Keratinocyte (primary cell): Measurements from ENCODE around the gene SNRPA1. TPM values are rescaled to one million over a fixed set of nuclear protein-coding genes. Genes with fewer than 3 reads are reported as not detected.
A peak's percentile ranks its signal among the peaks of the same experiment; 100 is the strongest.

ENCODE experiments used
- DNase-seq: peaks from one replicate; pipeline ENCODE4 v3.0.0-alpha.2; 2011; ENCODE audit warnings: low read depth, missing footprints, low spot score
- FAIRE-seq: peaks from 2 replicates; lab custom pipeline; 2011; peaks lifted over from hg19 to GRCh38; lab: Jason Lieb, UNC
- H2AFZ ChIP-seq: 2 replicates; pipeline ENCODE4 v1.6.0; 2012; ENCODE audit warnings: low read length, control low read depth, inconsistent platforms; ENCODE audit not compliant: control insufficient read depth
- H3K27ac ChIP-seq: 2 replicates; pipeline ENCODE4 v1.5.1; 2011; ENCODE audit warnings: low read length; ENCODE audit not compliant: control insufficient read depth, insufficient read depth
- H3K27me3 ChIP-seq: 3 replicates; pipeline ENCODE4 v1.6.0; 2011; ENCODE audit warnings: low read length; ENCODE audit not compliant: control insufficient read depth, insufficient read depth; ENCODE audit errors: extremely low read depth
- H3K36me3 ChIP-seq, 2 experiments: 2 replicates in 1 of 2; 3 replicates in 1 of 2; pipeline ENCODE4 v1.5.1; 2011; ENCODE audit warnings: low read length in 2 of 2, mild to moderate bottlenecking in 1 of 2; ENCODE audit not compliant: control insufficient read depth in 2 of 2, insufficient read depth in 2 of 2; ENCODE audit errors: extremely low read depth in 1 of 2
- H3K4me1 ChIP-seq: 3 replicates; pipeline ENCODE4 v1.5.1; 2011; ENCODE audit warnings: low read length; ENCODE audit not compliant: control insufficient read depth, insufficient read depth; ENCODE audit errors: extremely low read depth
- H3K4me2 ChIP-seq: 3 replicates; pipeline ENCODE4 v1.6.0; 2011; ENCODE audit warnings: low read depth, low read length; ENCODE audit not compliant: control insufficient read depth, insufficient read depth; ENCODE audit errors: extremely low read depth
- H3K4me3 ChIP-seq, 3 experiments: fragments of 200-600 bp in 1 of 3; sonication (generic) in 1 of 3; 2 replicates in 2 of 3; 3 replicates in 1 of 3; pipeline ENCODE4 v1.5.1; 2011 to 2016; ENCODE audit warnings: low read length in 3 of 3, mild to moderate bottlenecking in 3 of 3, control low read depth in 2 of 3, inconsistent platforms in 1 of 3, low read depth in 1 of 3, mixed read lengths in 1 of 3, mixed run types in 1 of 3, moderate library complexity in 1 of 3; ENCODE audit not compliant: control insufficient read depth in 2 of 3, insufficient read depth in 2 of 3; ENCODE audit errors: extremely low read depth in 1 of 3
- H3K79me2 ChIP-seq: 2 replicates; pipeline ENCODE4 v1.6.0; 2012; ENCODE audit warnings: low read length; ENCODE audit not compliant: control insufficient read depth, insufficient read depth
- H3K9ac ChIP-seq: 3 replicates; pipeline ENCODE4 v1.6.0; 2011; ENCODE audit warnings: low read length; ENCODE audit not compliant: control insufficient read depth, insufficient read depth; ENCODE audit errors: extremely low read depth
- H3K9me1 ChIP-seq: 3 replicates; pipeline ENCODE4 v1.6.0; 2011; ENCODE audit warnings: low read length; ENCODE audit not compliant: control insufficient read depth, insufficient read depth; ENCODE audit errors: extremely low read depth
- H3K9me3 ChIP-seq: 2 replicates; pipeline ENCODE4 v1.5.1; 2012; ENCODE audit warnings: low read depth, low read length; ENCODE audit not compliant: control insufficient read depth
- H4K20me1 ChIP-seq: 3 replicates; pipeline ENCODE4 v1.6.0; 2011; ENCODE audit warnings: low read length; ENCODE audit not compliant: control insufficient read depth, insufficient read depth; ENCODE audit errors: extremely low read depth
- EZH2 ChIP-seq: IDR thresholded peaks from one replicate; pipeline ENCODE4 v1.6.1; 2012; ENCODE audit warnings: inconsistent platforms, mild to moderate bottlenecking, low read length, moderate library complexity
- dilution Hi-C: fragments of 300-500 bp; cut with MboI; formaldehyde crosslinking; loops from one replicate; pipeline ENCODE4 v1.7.0; 2020; ENCODE audit warnings: low sequenced_read_pairs; ENCODE audit not compliant: extremely low pct_ligation_motif_present
- polyA plus RNA-seq, 5 experiments: library from polyadenylated mRNA; depleted of rRNA in 3 of 5; stranded (reverse) in 3 of 5; stranded (forward) in 1 of 5; unstranded in 1 of 5; fragments of >200 nt; gene quantifications; 1 replicate in 1 of 5; 2 replicates in 3 of 5; 3 replicates in 1 of 5; pipeline versions ENCODE4 v1.2.1 to v1.2.3, GENCODE V29; 2011 to 2012; ENCODE audit warnings: missing spikeins in 2 of 5, low read depth in 1 of 5, low replicate concordance in 1 of 5
- TF ChIP-seq, protein P1 (sequence below), 3 experiments: IDR thresholded peaks in 1 of 3; conservative IDR thresholded peaks in 1 of 3; optimal IDR thresholded peaks in 1 of 3; 2 replicates in 2 of 3; 3 replicates in 1 of 3; pipeline versions ENCODE3 to v1.5.1; 2011; ENCODE audit warnings: low read length in 3 of 3, mild to moderate bottlenecking in 3 of 3, moderate library complexity in 2 of 3, control low read depth in 1 of 3, inconsistent platforms in 1 of 3; ENCODE audit not compliant: insufficient read depth in 2 of 3; ENCODE audit errors: extremely low read depth in 1 of 3

SNRPA1 gene
- polyA plus RNA-seq, 1 donor (not counting 4 experiments of a cell fraction or from before 2014, with no cell fraction given): 106 TPM

DNA sequence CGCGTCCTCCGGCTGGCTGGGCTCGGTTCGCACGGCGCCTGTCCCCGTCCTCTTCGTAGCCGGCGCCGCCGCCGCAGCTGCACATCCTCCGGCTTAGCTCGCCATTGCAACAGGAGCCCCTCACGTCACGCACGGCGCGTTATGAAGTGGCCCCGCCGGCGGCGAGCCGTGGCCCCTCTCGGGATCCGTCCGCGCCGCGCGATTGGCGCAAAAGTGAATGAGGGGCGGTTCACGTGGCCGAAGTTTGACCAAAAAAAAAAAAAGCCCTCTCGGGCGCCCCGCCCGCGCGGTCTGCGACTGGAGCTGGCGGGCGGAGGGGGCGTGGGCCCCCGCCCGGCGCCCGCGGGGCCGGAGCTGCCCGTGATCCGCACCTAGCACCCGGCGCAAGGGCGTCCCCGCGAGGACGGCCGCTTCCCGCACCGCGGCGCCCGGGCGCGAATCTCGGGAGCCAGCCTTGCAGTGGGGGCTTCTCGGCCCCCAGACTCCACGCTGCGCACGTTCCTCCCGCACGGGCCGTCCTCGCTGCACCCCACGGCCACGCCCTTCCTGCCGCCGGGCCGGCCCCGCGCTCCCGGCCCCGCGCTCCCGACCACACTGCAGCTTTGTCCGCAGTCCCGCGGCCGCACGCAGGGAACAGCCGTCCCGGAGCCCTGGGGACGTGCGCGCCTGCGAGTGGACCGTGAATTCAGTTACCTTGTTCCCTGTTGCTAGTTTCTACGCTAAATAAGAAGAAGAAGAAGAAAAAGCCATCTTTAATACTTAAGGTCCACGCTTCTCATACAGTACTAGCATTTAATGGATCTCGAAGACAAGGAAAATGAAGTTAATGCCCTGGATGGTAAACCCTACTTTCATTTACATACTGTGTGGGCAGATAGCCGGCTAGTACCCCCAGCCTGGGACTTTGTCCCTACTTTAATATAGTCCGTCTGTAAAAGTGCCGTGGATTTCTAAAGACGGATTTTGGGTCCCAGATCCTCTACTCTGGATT, 42.9 kb downstream of the SNRPA1 start, which contains the start of gene CHSY1:
Gene CHSY1 (minus strand): TSS at position 219 of the 991 bp plus-strand sequence. CDS start 592 bp downstream, outside the sequence.
- no peaks in the 10 kb centered on the region for H3K9me3 ChIP-seq
- no peaks in the 10 kb centered on the region for H3K9me1 ChIP-seq
- H3K4me3 ChIP-seq: peak within 1 kb of the TSS; percentile 75 to 87 (median 79)
- H3K9ac ChIP-seq: peak within 1 kb of the TSS; percentile 82
- dilution Hi-C loops: no loop called here
- peaks cover 42% of the 10 kb centered on the region for H3K79me2 ChIP-seq
- peak within 1 kb of the TSS; percentile 53 for H2AFZ ChIP-seq
- peak within 1 kb of the TSS; percentile 67 for H3K27ac ChIP-seq
- no peaks in the 10 kb centered on the region for H3K27me3 ChIP-seq
- no peak for DNase-seq
- H3K4me1 ChIP-seq: peaks cover 19% of the 10 kb centered on the region
- peaks cover 6% of the 10 kb centered on the region for H4K20me1 ChIP-seq
- H3K4me2 ChIP-seq: peak within 1 kb of the TSS; percentile 98
- no peak for TF ChIP-seq EZH2
- TF ChIP-seq, protein P1, sequence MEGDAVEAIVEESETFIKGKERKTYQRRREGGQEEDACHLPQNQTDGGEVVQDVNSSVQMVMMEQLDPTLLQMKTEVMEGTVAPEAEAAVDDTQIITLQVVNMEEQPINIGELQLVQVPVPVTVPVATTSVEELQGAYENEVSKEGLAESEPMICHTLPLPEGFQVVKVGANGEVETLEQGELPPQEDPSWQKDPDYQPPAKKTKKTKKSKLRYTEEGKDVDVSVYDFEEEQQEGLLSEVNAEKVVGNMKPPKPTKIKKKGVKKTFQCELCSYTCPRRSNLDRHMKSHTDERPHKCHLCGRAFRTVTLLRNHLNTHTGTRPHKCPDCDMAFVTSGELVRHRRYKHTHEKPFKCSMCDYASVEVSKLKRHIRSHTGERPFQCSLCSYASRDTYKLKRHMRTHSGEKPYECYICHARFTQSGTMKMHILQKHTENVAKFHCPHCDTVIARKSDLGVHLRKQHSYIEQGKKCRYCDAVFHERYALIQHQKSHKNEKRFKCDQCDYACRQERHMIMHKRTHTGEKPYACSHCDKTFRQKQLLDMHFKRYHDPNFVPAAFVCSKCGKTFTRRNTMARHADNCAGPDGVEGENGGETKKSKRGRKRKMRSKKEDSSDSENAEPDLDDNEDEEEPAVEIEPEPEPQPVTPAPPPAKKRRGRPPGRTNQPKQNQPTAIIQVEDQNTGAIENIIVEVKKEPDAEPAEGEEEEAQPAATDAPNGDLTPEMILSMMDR (optimal IDR thresholded peaks at IDR 0.05 in 1 of 3, IDR thresholded peaks at IDR 0.05 in 1 of 3, conservative IDR thresholded peaks at IDR 0.05 in 1 of 3; ENCODE audit: extremely low read depth in 1 of 3, insufficient read depth in 2 of 3, low read length in 3 of 3): peak in 1 of 3 experiments; percentile 58
- H3K36me3 ChIP-seq: peaks cover 0 to 5% of the 10 kb centered on the region in 2 experiments
- no peak for FAIRE-seq

DNA sequence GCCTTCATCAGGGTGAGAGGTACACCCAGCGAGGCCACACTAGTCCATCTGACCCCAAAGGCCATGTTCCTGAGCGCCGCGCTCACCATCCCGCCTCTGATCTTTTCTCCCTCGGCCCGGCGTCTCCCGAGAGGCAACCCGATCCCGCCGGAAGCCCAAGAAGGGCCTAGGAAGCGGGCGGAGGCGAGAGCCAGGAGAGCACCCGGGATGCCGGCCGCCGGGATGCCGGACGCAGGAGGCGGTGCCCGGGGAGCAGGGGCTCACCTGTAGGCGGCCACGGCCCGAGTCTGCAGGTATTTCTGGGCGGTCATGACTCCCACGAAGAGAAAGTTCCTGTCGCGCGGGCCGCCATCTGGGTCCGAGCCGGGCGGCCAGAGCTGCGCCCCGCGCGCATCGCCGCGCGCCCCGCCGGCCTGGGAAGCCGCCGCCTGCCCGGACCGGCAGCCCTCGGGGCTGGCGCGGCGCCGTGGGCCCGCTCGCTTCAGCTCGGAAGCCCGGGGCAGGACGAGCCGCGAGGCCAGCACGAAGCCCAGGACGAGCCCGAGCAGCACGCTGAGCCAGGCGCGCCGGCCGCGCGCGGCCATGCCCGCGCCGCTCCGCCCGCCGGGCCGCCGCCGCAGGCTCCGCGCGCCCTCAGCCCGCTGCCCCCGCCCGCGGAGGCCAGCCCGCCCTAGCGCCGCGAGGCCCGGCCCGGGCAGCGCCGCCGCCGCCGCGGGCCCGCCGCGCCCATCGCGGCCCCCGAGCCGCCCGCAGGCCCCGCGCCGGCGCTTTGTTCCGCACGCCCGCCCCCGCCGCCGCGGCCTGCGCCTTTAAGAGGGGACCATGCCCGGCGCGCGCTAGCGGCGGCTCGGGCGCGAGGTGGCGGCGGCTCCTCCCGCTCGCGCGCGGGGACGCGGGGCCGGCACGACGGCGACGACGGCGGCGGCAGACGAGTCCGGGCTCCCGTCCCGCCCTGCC, 43.9 kb downstream of the SNRPA1 start:
- TF ChIP-seq EZH2: no peak
- TF ChIP-seq, protein P1 (optimal IDR thresholded peaks at IDR 0.05 in 1 of 3, IDR thresholded peaks at IDR 0.05 in 1 of 3, conservative IDR thresholded peaks at IDR 0.05 in 1 of 3; ENCODE audit: extremely low read depth in 1 of 3, insufficient read depth in 2 of 3, low read length in 3 of 3): peak in 1 of 3 experiments; percentile 19
- FAIRE-seq (no peak), DNase-seq (no peak)

More for the DNA sequence above, 43.9 kb downstream of the SNRPA1 start:
- Histone ChIP-seq H3K9ac (peak overlapping the region; percentile 82), H3K27me3 (no peaks in the 10 kb centered on the region), H4K20me1 (peaks cover 9% of the 10 kb centered on the region), H3K79me2 (peaks cover 52% of the 10 kb centered on the region), H3K27ac (peak overlapping the region; percentile 67), H3K36me3 (peaks cover 0 to 7% of the 10 kb centered on the region in 2 experiments), H2AFZ (no peak overlapping the region), H3K9me3 (no peaks in the 10 kb centered on the region), H3K4me2 (peak overlapping the region; percentile 98), H3K4me3 (peak overlapping the region; percentile 75 to 87 (median 79)), H3K9me1 (no peaks in the 10 kb centered on the region), H3K4me1 (peaks cover 28% of the 10 kb centered on the region)
- dilution Hi-C loops: no loop called here
